HG03571 (cell line): ENCODE results near the gene ELP1.
A peak's percentile ranks its signal among the peaks of the same experiment; 100 is the strongest.
"Not testable (repeated sequence)": the region's sequence is repeated elsewhere in the genome, so short reads cannot be mapped to it uniquely, and the experiment has no call there.

ENCODE experiments used
- ATAC-seq: cut with Tn5 transposase; IDR thresholded peaks from one replicate; pipeline ENCODE4 v1.9.1; 2021; ENCODE audit not compliant: unreplicated experiment

ELP1 gene

GRCh38 chr9:108934323-108934893 lies 484 bp upstream of the ELP1 start, which contains the start of gene ABITRAM:
TSS of gene ABITRAM (plus strand) at chr9:108934400. CDS start at chr9:108934487, 87 bp downstream.
- peak; percentile 76 for ATAC-seq

- no peak for ATAC-seq
Observed at GRCh38 chr9:108933231-108933717, 650 bp downstream of the ELP1 start.

GRCh38 chr9:108928386-108928785 lies 5.5 kb downstream of the ELP1 start:
- no peak for ATAC-seq

GRCh38 chr9:108924466-108924865 lies 9.5 kb downstream of the ELP1 start:
- ATAC-seq, result no peak

GRCh38 chr9:108921200-108921599 lies 12.7 kb downstream of the ELP1 start:
- no peak for ATAC-seq

- not testable (repeated sequence) for ATAC-seq
Observed at GRCh38 chr9:108920401-108920800, 13.5 kb downstream of the ELP1 start.

GRCh38 chr9:108919517-108919916 lies 14.4 kb downstream of the ELP1 start:
- ATAC-seq, result no peak

- no peak for ATAC-seq
Observed at GRCh38 chr9:108913391-108913790, 20.5 kb downstream of the ELP1 start.

GRCh38 chr9:108911820-108912219 lies 22.1 kb downstream of the ELP1 start:
- no peak for ATAC-seq

- ATAC-seq, result no peak
Observed at GRCh38 chr9:108910914-108911313, 23.0 kb downstream of the ELP1 start.

GRCh38 chr9:108910402-108910801 lies 23.5 kb downstream of the ELP1 start:
- ATAC-seq, result no peak

GRCh38 chr9:108905494-108905893 lies 28.4 kb downstream of the ELP1 start:
- ATAC-seq, result no peak

GRCh38 chr9:108904161-108904560 lies 29.8 kb downstream of the ELP1 start:
- ATAC-seq, result no peak

- no peak for ATAC-seq
Observed at GRCh38 chr9:108903420-108904103, 30.4 kb downstream of the ELP1 start.

- no peak for ATAC-seq
Observed at GRCh38 chr9:108900176-108900575, 33.7 kb downstream of the ELP1 start.

GRCh38 chr9:108899023-108899695 lies 34.8 kb downstream of the ELP1 start:
- ATAC-seq, result not testable (repeated sequence)

- no peak for ATAC-seq
Observed at GRCh38 chr9:108897324-108898096, 36.4 kb downstream of the ELP1 start.

- ATAC-seq, result no peak
Observed at GRCh38 chr9:108894225-108894997, 39.5 kb downstream of the ELP1 start.

GRCh38 chr9:108889649-108890067 lies 44.3 kb downstream of the ELP1 start:
- no peak for ATAC-seq

GRCh38 chr9:108886594-108887271 lies 47.2 kb downstream of the ELP1 start:
- ATAC-seq, result not testable (repeated sequence)
